A549 (cell line): ENCODE measurements around the gene ZNF384.

Experiments
- CBX2 ChIP-seq: fragments of 200-600 bp; sonication (generic); IDR thresholded peaks from 2 replicates; pipeline ENCODE4 v1.6.1; 2016; ENCODE audit warnings: low read depth, mild to moderate bottlenecking, borderline replicate concordance
- ESRRA ChIP-seq: fragments of 150-350 bp; IDR thresholded peaks from 2 replicates; pipeline ENCODE4 v1.6.1; 2014; ENCODE audit warnings: mild to moderate bottlenecking, low read length, borderline replicate concordance
- RAD21 ChIP-seq, 2 experiments: fragments of >200 bp in 1 of 2; sonication (Bioruptor Twin) in 1 of 2; formaldehyde crosslinking in 1 of 2; IDR thresholded peaks in 1 of 2; conservative IDR thresholded peaks in 1 of 2; 2 replicates in 1 of 2; 3 replicates in 1 of 2; pipeline ENCODE4 v1.6.1; 2012 to 2018; ENCODE audit warnings: inconsistent platforms in 1 of 2
- RCOR1 ChIP-seq: fragments of 150-350 bp; IDR thresholded peaks from 2 replicates; pipeline ENCODE4 v1.6.1; 2014; ENCODE audit warnings: antibody characterized with exemption, low read length, low read depth
- REST ChIP-seq: fragments of 200-600 bp; sonication (generic); IDR thresholded peaks from 2 replicates; pipeline ENCODE4 v1.6.1; 2016; ENCODE audit warnings: antibody characterized with exemption, mild to moderate bottlenecking, moderate library complexity
- SMC3 ChIP-seq: fragments of >200 bp; sonication (Bioruptor Twin); formaldehyde crosslinking; IDR thresholded peaks from 3 replicates; pipeline ENCODE4 v1.6.1; 2018; ENCODE audit warnings: inconsistent platforms
- USF2 ChIP-seq: fragments of 450-650 bp; IDR thresholded peaks from 2 replicates; pipeline ENCODE4 v1.6.1; 2014; ENCODE audit warnings: antibody characterized with exemption
- TF ChIP-seq, protein P1 (sequence below): fragments of >200 bp; sonication (Bioruptor Twin); formaldehyde crosslinking; IDR thresholded peaks from 3 replicates; pipeline ENCODE4 v1.5.1; 2016

GRCh38 chr12:6627616-6628015, 61.6 kb downstream of the ZNF384 start:
- TF ChIP-seq, protein P1, sequence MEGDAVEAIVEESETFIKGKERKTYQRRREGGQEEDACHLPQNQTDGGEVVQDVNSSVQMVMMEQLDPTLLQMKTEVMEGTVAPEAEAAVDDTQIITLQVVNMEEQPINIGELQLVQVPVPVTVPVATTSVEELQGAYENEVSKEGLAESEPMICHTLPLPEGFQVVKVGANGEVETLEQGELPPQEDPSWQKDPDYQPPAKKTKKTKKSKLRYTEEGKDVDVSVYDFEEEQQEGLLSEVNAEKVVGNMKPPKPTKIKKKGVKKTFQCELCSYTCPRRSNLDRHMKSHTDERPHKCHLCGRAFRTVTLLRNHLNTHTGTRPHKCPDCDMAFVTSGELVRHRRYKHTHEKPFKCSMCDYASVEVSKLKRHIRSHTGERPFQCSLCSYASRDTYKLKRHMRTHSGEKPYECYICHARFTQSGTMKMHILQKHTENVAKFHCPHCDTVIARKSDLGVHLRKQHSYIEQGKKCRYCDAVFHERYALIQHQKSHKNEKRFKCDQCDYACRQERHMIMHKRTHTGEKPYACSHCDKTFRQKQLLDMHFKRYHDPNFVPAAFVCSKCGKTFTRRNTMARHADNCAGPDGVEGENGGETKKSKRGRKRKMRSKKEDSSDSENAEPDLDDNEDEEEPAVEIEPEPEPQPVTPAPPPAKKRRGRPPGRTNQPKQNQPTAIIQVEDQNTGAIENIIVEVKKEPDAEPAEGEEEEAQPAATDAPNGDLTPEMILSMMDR = no peak
- no peak for TF ChIP-seq REST
- TF ChIP-seq ESRRA = no peak
- no peak for TF ChIP-seq SMC3
- no peak for TF ChIP-seq USF2
- no peak for TF ChIP-seq RAD21 (conservative IDR thresholded peaks at IDR 0.05 in 1 of 2, IDR thresholded peaks at IDR 0.05 in 1 of 2)
- TF ChIP-seq CBX2 = no peak
- TF ChIP-seq RCOR1 = no peak
